ENCODE results near the gene THEMIS2. TPM values are rescaled to one million over a fixed set of nuclear protein-coding genes. Genes with fewer than 3 reads are reported as not detected.

Gene THEMIS2
- total and polyA plus RNA-seq, 10 of the 15 experiments (the other 5 are each of a cell fraction or from before 2014, with no cell fraction given), result 9.1 to 114 (median 38.3) TPM

- Histone ChIP-seq H3K9me3 (replicated peaks; ENCODE audit: control insufficient read depth, insufficient read depth, low read length) (no peaks in the 10 kb centered on the region; the same call in 2 of the 3 replicates), H3K27ac (ENCODE audit: control insufficient read depth, insufficient read depth) (no peak overlapping the region), H4K20me1 (ENCODE audit: control insufficient read depth, insufficient read depth) (no peaks in the 10 kb centered on the region), H3K36me3 (ENCODE audit: control insufficient read depth in 2 of 2, insufficient read depth in 2 of 2, low read length in 1 of 2) (no peaks in the 10 kb centered on the region), H2AFZ (ENCODE audit: control insufficient read depth, low read depth, low read length) (no peak overlapping the region), H3K27me3 (replicated peaks in 1 of 2; ENCODE audit: control insufficient read depth in 2 of 2, insufficient read depth in 2 of 2, low read length in 1 of 2) (no peaks in the 10 kb centered on the region), H3K4me1 (ENCODE audit: control insufficient read depth, insufficient read depth, low read length) (peaks cover 41% of the 10 kb centered on the region), H3K79me2 (ENCODE audit: control insufficient read depth, insufficient read depth, low read length) (no peaks in the 10 kb centered on the region), H3K9ac (ENCODE audit: control insufficient read depth, insufficient read depth, low read length) (no peak overlapping the region), H3K4me2 (ENCODE audit: control insufficient read depth, insufficient read depth) (no peak overlapping the region), H3K4me3 (no peak overlapping the region)
- WGBS (ENCODE audit: insufficient coverage, insufficient replicate concordance, low lambda C conversion rate, missing lambda C conversion rate), result 64% methylated on average over 3 of the region's 3 CpGs
- in situ Hi-C loops (cut with MboI), result loop anchor here (5.0 kb wide), 2 partner anchors 115 to 225 kb away; partner anchors contain the start of gene EYA3
- ATAC-seq, result no peak
- ChIA-PET RAD21 (ENCODE audit: unreplicated experiment) (no interaction called here), SMC1A (ENCODE audit: uncharacterized antibody, unreplicated experiment) (no interaction called here), POLR2A (no interaction called here), CTCF (no interaction called here)
- BruUV-seq (replicated peaks), result no TSS peak
- FAIRE-seq, result no peak
- DNase-seq (ENCODE audit: low read depth, low spot score), result no peak
- intact Hi-C loops (cut with micrococcal nuclease; ENCODE audit: unreplicated experiment), result loop anchor here (10.0 kb wide), 1 partner anchor 313 kb away; the partner anchor contains the start of gene PTAFR
- TF ChIP-seq ELK1 (IDR thresholded peaks at IDR 0.05; ENCODE audit: low read depth, low read length), result no peak
- TF ChIP-seq CEBPB (IDR thresholded peaks at IDR 0.05; ENCODE audit: borderline replicate concordance in 1 of 2, low read depth in 2 of 2, low read length in 2 of 2), result no peak
- no peak for TF ChIP-seq TARDBP (IDR thresholded peaks at IDR 0.05; ENCODE audit: borderline replicate concordance)
- no peak for TF ChIP-seq RBBP5 (conservative IDR thresholded peaks at IDR 0.05)
- no peak for TF ChIP-seq ZNF274 (IDR thresholded peaks at IDR 0.05; ENCODE audit: insufficient read depth, insufficient read length)
- TF ChIP-seq ZBED1 (IDR thresholded peaks at IDR 0.05; ENCODE audit: borderline replicate concordance), result no peak
- TF ChIP-seq, protein P1, sequence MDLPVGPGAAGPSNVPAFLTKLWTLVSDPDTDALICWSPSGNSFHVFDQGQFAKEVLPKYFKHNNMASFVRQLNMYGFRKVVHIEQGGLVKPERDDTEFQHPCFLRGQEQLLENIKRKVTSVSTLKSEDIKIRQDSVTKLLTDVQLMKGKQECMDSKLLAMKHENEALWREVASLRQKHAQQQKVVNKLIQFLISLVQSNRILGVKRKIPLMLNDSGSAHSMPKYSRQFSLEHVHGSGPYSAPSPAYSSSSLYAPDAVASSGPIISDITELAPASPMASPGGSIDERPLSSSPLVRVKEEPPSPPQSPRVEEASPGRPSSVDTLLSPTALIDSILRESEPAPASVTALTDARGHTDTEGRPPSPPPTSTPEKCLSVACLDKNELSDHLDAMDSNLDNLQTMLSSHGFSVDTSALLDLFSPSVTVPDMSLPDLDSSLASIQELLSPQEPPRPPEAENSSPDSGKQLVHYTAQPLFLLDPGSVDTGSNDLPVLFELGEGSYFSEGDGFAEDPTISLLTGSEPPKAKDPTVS (IDR thresholded peaks at IDR 0.05; ENCODE audit: low read depth, low read length), result no peak
- TF ChIP-seq NRF1 (conservative IDR thresholded peaks at IDR 0.05; ENCODE audit: low read depth, low read length), result no peak
Measured at GRCh38 chr1:27862004-27862403, 10.3 kb upstream of the THEMIS2 start.

Measured in GM12878 (cell line).